CD8-positive, alpha-beta memory T cell (primary cell): ENCODE results near the gene APC2. TPM values are rescaled to one million over a fixed set of nuclear protein-coding genes. Genes with fewer than 3 reads are reported as not detected.

Experiments used
- CTCF ChIA-PET: fragments of 350-600 bp; sonication (Branson Sonifier 250); formaldehyde crosslinking; loops from one replicate; lab custom pipeline; 2021; ENCODE audit warnings: antibody characterized with exemption; lab: Charles Lee
- POLR2A ChIA-PET: fragments of 350-600 bp; sonication (Branson Sonifier 250); formaldehyde crosslinking; loops from one replicate; lab custom pipeline; 2021; ENCODE audit warnings: antibody characterized with exemption; lab: Charles Lee
- DNase-seq, 5 donors: peaks; one replicate each; pipeline versions ENCODE4 v3.0.0 to v3.0.0-alpha.2; 2020 to 2022; ENCODE audit warnings: mixed read lengths in 1 of 5
- H3K27ac ChIP-seq: one replicate; pipeline ENCODE4 v1.7.0; 2013; ENCODE audit warnings: low read depth, mild to moderate bottlenecking, low read length, moderate library complexity
- H3K27me3 ChIP-seq: 2 replicates; pipeline ENCODE4 v1.7.0; 2013; ENCODE audit warnings: low read length, mild to moderate bottlenecking; ENCODE audit not compliant: insufficient read depth, poor library complexity, severe bottlenecking
- H3K36me3 ChIP-seq: 2 replicates; pipeline ENCODE4 v1.7.0; 2013; ENCODE audit warnings: mild to moderate bottlenecking, low read length, moderate library complexity; ENCODE audit not compliant: insufficient read depth
- H3K4me1 ChIP-seq: 2 replicates; pipeline ENCODE4 v1.7.0; 2013; ENCODE audit warnings: mild to moderate bottlenecking, low read length, moderate library complexity; ENCODE audit not compliant: insufficient read depth
- H3K4me3 ChIP-seq: 2 replicates; pipeline ENCODE4 v1.7.0; 2013; ENCODE audit warnings: mild to moderate bottlenecking, low read length
- H3K9me3 ChIP-seq: 2 replicates; pipeline ENCODE4 v1.7.0; 2013; ENCODE audit warnings: mild to moderate bottlenecking, low read length
- H3K27ac Mint-ChIP-seq, 8 donors: one replicate each; pipeline ENCODE4 v1.8.0; 2020 to 2021; ENCODE audit warnings: mixed read lengths in 8 of 8, mild to moderate bottlenecking in 6 of 8, inconsistent platforms in 3 of 8, moderate library complexity in 3 of 8
- H3K27me3 Mint-ChIP-seq, 2 donors: one replicate each; pipeline ENCODE4 v1.8.0; 2020 to 2021; ENCODE audit warnings: mixed read lengths in 2 of 2, mild to moderate bottlenecking in 1 of 2, moderate library complexity in 1 of 2
- H3K36me3 Mint-ChIP-seq, 3 donors: one replicate each; pipeline ENCODE4 v1.8.0; 2020 to 2021; ENCODE audit warnings: mixed read lengths in 3 of 3, inconsistent platforms in 1 of 3, mild to moderate bottlenecking in 1 of 3
- H3K4me1 Mint-ChIP-seq, 3 donors: one replicate each; pipeline ENCODE4 v1.8.0; 2020 to 2021; ENCODE audit warnings: mixed read lengths in 3 of 3, inconsistent platforms in 1 of 3, mild to moderate bottlenecking in 1 of 3
- H3K4me3 Mint-ChIP-seq, 7 donors: one replicate each; pipeline ENCODE4 v1.8.0; 2020 to 2021; ENCODE audit warnings: mixed read lengths in 7 of 7, mild to moderate bottlenecking in 6 of 7, moderate library complexity in 4 of 7, inconsistent platforms in 2 of 7
- H3K9me3 Mint-ChIP-seq, 5 donors: one replicate each; pipeline ENCODE4 v1.8.0; 2020 to 2022; ENCODE audit warnings: mixed read lengths in 5 of 5, mild to moderate bottlenecking in 3 of 5, moderate library complexity in 2 of 5, inconsistent platforms in 1 of 5
- polyA plus RNA-seq: library from polyadenylated mRNA; unstranded; fragments of 300-500 nt; fragmentation: Illumina TruSeq; gene quantifications from one replicate; pipeline ENCODE4 v1.2.3, GENCODE V29; 2021
- total RNA-seq, 2 experiments: library from RNA; stranded (reverse); gene quantifications; one replicate each; pipeline ENCODE4 v1.2.3, GENCODE V29; 2021

The APC2 gene
- total and polyA plus RNA-seq, 3 experiments from 2014 or later: 0.09 to 0.11 TPM; not detected in 1

DNA sequence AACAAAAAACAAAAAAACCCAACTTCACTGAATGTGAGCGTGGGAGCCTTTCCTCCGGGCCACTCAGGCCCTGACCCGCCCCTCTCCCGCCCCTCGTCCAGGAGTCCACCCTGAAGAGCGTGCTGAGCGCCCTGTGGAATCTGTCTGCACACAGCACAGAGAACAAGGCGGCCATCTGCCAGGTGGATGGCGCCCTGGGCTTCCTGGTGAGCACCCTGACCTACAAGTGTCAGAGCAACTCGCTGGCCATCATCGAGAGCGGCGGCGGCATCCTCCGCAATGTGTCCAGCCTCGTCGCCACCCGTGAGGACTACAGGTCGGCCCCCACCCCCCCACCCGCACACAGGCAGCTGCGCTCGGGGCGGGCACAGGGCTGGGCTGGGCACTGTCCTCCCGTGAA is 11.9 kb downstream of the APC2 start:
- H3K27me3 ChIP-seq: peaks cover 9% of the 10 kb centered on the region
- no peak overlapping the region for H3K4me3 ChIP-seq
- POLR2A ChIA-PET: no interaction called here
- Mint-ChIP-seq H3K4me1 (peaks cover 0 to 2% (median 0%) of the 10 kb centered on the region in 3 donors), H3K27me3 (peaks cover 6 to 18% of the 10 kb centered on the region in 2 donors), H3K9me3 (no peaks in the 10 kb centered on the region), H3K4me3 (no peak overlapping the region), H3K36me3 (peaks cover 0 to 2% (median 0%) of the 10 kb centered on the region in 3 donors), H3K27ac (no peak overlapping the region)
- H3K4me1 ChIP-seq: peaks cover 4% of the 10 kb centered on the region
- no peaks in the 10 kb centered on the region for H3K36me3 ChIP-seq
- no peak for DNase-seq
- CTCF ChIA-PET: no interaction called here
- no peak overlapping the region for H3K27ac ChIP-seq
- H3K9me3 ChIP-seq: no peaks in the 10 kb centered on the region

DNA sequence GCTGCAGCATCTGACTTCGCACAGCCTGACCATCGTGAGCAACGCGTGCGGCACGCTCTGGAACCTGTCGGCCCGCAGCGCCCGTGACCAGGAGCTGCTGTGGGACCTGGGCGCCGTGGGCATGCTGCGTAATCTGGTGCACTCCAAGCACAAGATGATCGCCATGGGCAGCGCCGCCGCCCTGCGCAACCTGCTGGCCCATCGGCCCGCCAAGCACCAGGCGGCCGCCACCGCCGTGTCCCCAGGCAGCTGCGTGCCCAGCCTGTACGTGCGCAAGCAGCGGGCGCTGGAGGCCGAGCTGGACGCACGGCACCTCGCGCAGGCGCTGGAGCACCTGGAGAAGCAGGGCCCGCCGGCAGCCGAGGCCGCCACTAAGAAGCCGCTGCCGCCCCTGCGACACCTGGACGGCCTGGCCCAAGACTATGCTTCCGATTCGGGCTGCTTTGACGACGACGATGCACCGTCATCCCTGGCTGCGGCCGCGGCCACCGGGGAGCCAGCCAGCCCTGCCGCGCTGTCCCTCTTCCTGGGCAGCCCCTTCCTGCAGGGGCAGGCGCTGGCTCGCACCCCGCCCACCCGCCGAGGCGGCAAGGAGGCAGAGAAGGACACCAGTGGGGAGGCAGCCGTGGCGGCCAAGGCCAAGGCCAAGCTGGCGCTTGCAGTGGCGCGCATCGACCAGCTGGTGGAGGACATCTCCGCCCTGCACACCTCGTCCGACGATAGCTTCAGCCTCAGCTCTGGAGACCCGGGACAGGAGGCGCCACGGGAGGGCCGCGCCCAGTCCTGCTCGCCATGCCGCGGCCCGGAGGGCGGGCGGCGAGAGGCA is 15.5 kb downstream of the APC2 start:
- Mint-ChIP-seq H3K36me3 (no peaks in the 10 kb centered on the region), H3K27me3 (no peaks in the 10 kb centered on the region), H3K9me3 (no peaks in the 10 kb centered on the region), H3K4me3 (no peak overlapping the region), H3K4me1 (peaks cover 0 to 7% (median 2%) of the 10 kb centered on the region in 3 donors), H3K27ac (no peak overlapping the region)
- no peak overlapping the region for H3K27ac ChIP-seq
- H3K4me3 ChIP-seq: no peak overlapping the region
- no peaks in the 10 kb centered on the region for H3K9me3 ChIP-seq
- H3K4me1 ChIP-seq: peaks cover 17% of the 10 kb centered on the region
- DNase-seq: no peak
- H3K27me3 ChIP-seq: peaks cover 18% of the 10 kb centered on the region
- ChIA-PET POLR2A (interaction anchor here (0.5 to 0.7 kb wide), 2 partner anchors 21 to 818 kb away, joined by 3 read pairs; no protein-coding TSS in a partner anchor), CTCF (interaction anchor here (0.8 to 1.6 kb wide), 4 partner anchors 10 to 49 kb away, joined by 3 to 5 read pairs (median 4); no protein-coding TSS in a partner anchor)
- no peaks in the 10 kb centered on the region for H3K36me3 ChIP-seq

DNA sequence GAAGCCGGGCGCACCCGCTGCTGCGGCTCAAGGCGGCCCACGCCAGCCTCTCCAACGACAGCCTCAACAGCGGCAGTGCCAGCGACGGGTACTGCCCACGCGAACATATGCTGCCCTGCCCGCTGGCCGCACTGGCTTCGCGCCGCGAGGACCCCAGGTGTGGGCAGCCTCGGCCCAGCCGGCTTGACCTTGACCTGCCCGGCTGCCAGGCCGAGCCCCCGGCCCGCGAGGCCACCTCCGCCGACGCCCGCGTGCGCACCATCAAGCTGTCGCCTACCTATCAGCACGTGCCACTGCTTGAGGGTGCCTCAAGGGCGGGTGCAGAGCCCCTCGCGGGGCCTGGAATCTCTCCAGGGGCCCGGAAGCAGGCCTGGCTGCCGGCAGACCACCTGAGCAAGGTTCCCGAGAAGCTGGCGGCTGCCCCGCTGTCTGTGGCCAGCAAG is 16.1 kb downstream of the APC2 start:
- Mint-ChIP-seq H3K36me3 (no peaks in the 10 kb centered on the region), H3K9me3 (no peaks in the 10 kb centered on the region), H3K27ac (no peak overlapping the region), H3K4me1 (peaks cover 0 to 8% (median 2%) of the 10 kb centered on the region in 3 donors), H3K27me3 (peaks cover 0 to under 1% of the 10 kb centered on the region in 2 donors), H3K4me3 (no peak overlapping the region)
- Histone ChIP-seq H3K27ac (no peak overlapping the region), H3K27me3 (peaks cover 18% of the 10 kb centered on the region), H3K36me3 (no peaks in the 10 kb centered on the region), H3K9me3 (no peaks in the 10 kb centered on the region), H3K4me3 (no peak overlapping the region), H3K4me1 (peaks cover 20% of the 10 kb centered on the region)
- ChIA-PET POLR2A (interaction anchor here (0.7 to 1.3 kb wide), 2 partner anchors 13 to 818 kb away, joined by 3 read pairs; no protein-coding TSS in a partner anchor), CTCF (interaction anchor here (0.8 to 1.6 kb wide), 5 partner anchors 10 to 48 kb away, joined by 3 to 5 read pairs (median 3); no protein-coding TSS in a partner anchor)
- DNase-seq: no peak

DNA sequence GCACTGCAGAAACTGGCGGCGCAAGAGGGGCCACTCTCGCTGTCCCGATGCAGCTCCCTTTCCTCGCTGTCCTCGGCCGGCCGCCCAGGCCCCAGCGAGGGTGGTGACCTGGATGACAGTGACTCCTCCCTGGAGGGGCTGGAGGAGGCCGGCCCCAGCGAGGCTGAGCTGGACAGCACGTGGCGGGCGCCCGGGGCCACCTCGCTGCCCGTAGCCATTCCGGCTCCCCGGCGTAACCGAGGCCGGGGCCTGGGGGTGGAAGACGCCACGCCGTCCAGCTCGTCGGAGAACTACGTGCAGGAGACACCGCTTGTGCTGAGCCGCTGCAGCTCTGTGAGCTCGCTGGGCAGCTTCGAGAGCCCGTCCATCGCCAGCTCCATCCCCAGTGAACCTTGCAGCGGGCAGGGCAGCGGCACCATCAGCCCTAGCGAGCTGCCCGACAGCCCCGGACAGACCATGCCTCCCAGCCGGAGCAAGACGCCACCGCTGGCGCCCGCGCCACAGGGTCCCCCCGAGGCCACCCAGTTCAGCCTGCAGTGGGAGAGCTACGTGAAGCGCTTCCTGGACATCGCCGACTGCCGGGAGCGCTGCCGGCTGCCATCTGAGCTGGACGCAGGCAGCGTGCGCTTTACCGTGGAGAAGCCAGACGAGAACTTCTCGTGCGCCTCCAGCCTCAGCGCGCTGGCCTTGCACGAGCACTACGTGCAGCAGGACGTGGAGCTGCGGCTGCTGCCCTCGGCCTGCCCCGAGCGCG is 16.7 kb downstream of the APC2 start:
- no peaks in the 10 kb centered on the region for H3K36me3 Mint-ChIP-seq
- no peaks in the 10 kb centered on the region for H3K9me3 Mint-ChIP-seq
- H3K4me1 ChIP-seq: peaks cover 26% of the 10 kb centered on the region
- no peak for DNase-seq
- no peak overlapping the region for H3K4me3 ChIP-seq
- H3K27me3 ChIP-seq: peaks cover 22% of the 10 kb centered on the region
- H3K4me1 Mint-ChIP-seq: peaks cover 0 to 14% (median 4%) of the 10 kb centered on the region in 3 donors
- no peak overlapping the region for H3K4me3 Mint-ChIP-seq
- no peaks in the 10 kb centered on the region for H3K9me3 ChIP-seq
- no peak overlapping the region for H3K27ac ChIP-seq
- peaks cover 0 to 2% of the 10 kb centered on the region in 2 donors for H3K27me3 Mint-ChIP-seq
- ChIA-PET POLR2A (interaction anchor here (1.3 kb wide), 1 partner anchor 13 kb away, joined by 3 read pairs; no protein-coding TSS in a partner anchor), CTCF (interaction anchor here (0.8 to 1.6 kb wide), 5 partner anchors 9 to 48 kb away, joined by 3 to 5 read pairs (median 3); no protein-coding TSS in a partner anchor)
- no peak overlapping the region for H3K27ac Mint-ChIP-seq
- H3K36me3 ChIP-seq: no peaks in the 10 kb centered on the region

DNA sequence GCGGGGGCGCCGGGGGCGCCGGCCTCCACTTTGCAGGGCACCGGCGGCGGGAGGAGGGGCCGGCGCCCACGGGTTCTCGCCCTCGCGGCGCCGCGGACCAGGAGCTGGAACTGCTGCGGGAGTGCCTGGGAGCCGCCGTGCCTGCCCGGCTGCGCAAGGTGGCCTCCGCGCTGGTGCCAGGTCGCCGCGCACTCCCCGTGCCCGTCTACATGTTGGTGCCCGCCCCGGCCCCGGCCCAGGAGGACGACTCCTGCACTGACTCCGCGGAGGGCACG is 17.2 kb downstream of the APC2 start:
- H3K4me1 ChIP-seq: peaks cover 30% of the 10 kb centered on the region
- DNase-seq: no peak

DNA sequence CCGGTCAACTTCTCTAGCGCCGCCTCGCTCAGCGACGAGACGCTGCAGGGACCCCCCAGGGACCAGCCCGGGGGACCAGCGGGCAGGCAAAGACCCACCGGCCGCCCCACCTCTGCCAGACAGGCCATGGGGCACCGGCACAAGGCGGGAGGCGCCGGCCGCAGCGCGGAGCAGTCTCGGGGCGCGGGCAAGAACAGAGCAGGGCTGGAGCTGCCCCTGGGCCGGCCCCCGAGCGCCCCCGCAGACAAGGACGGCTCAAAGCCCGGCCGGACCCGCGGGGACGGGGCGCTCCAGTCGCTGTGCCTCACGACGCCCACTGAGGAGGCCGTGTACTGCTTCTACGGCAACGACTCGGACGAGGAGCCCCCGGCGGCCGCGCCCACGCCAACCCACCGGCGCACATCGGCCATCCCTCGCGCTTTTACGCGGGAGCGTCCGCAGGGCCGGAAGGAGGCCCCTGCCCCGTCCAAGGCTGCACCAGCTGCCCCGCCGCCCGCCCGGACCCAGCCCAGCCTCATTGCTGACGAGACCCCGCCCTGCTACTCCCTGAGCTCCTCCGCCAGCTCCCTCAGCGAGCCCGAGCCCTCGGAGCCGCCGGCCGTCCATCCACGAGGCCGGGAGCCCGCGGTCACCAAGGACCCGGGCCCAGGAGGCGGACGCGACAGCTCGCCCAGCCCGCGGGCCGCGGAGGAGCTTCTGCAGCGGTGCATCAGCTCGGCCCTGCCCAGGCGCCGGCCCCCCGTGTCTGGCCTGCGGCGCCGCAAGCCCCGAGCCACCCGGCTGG is 17.8 kb downstream of the APC2 start:
- H3K36me3 Mint-ChIP-seq: no peaks in the 10 kb centered on the region
- ChIA-PET CTCF (interaction anchor here (1.4 kb wide), 1 partner anchor 23 kb away, joined by 3 read pairs; no protein-coding TSS in a partner anchor), POLR2A (interaction anchor here (1.3 kb wide), 1 partner anchor 14 kb away, joined by 3 read pairs; no protein-coding TSS in a partner anchor)
- Histone ChIP-seq H3K4me3 (no peak overlapping the region), H3K36me3 (no peaks in the 10 kb centered on the region), H3K4me1 (peaks cover 30% of the 10 kb centered on the region), H3K27me3 (peaks cover 22% of the 10 kb centered on the region), H3K9me3 (no peaks in the 10 kb centered on the region), H3K27ac (no peak overlapping the region)
- peaks cover 0 to 2% of the 10 kb centered on the region in 2 donors for H3K27me3 Mint-ChIP-seq
- H3K27ac Mint-ChIP-seq: no peak overlapping the region
- DNase-seq: no peak
- H3K4me3 Mint-ChIP-seq: no peak overlapping the region
- H3K9me3 Mint-ChIP-seq: no peaks in the 10 kb centered on the region
- peaks cover 0 to 20% (median 6%) of the 10 kb centered on the region in 3 donors for H3K4me1 Mint-ChIP-seq

More for the DNA sequence above, 17.2 kb downstream of the APC2 start:
- H3K9me3 ChIP-seq: no peaks in the 10 kb centered on the region
- ChIA-PET POLR2A (interaction anchor here (1.3 kb wide), 1 partner anchor 14 kb away, joined by 3 read pairs; no protein-coding TSS in a partner anchor), CTCF (interaction anchor here (1.4 to 1.6 kb wide), 3 partner anchors 8 to 47 kb away, joined by 3 to 5 read pairs (median 3); no protein-coding TSS in a partner anchor)
- Mint-ChIP-seq H3K4me1 (peaks cover 0 to 19% (median 6%) of the 10 kb centered on the region in 3 donors), H3K36me3 (no peaks in the 10 kb centered on the region), H3K9me3 (no peaks in the 10 kb centered on the region), H3K27ac (no peak overlapping the region), H3K27me3 (peaks cover 0 to 2% of the 10 kb centered on the region in 2 donors), H3K4me3 (no peak overlapping the region)
- H3K4me3 ChIP-seq: no peak overlapping the region
- H3K36me3 ChIP-seq: no peaks in the 10 kb centered on the region
- H3K27ac ChIP-seq: no peak overlapping the region
- peaks cover 22% of the 10 kb centered on the region for H3K27me3 ChIP-seq

DNA sequence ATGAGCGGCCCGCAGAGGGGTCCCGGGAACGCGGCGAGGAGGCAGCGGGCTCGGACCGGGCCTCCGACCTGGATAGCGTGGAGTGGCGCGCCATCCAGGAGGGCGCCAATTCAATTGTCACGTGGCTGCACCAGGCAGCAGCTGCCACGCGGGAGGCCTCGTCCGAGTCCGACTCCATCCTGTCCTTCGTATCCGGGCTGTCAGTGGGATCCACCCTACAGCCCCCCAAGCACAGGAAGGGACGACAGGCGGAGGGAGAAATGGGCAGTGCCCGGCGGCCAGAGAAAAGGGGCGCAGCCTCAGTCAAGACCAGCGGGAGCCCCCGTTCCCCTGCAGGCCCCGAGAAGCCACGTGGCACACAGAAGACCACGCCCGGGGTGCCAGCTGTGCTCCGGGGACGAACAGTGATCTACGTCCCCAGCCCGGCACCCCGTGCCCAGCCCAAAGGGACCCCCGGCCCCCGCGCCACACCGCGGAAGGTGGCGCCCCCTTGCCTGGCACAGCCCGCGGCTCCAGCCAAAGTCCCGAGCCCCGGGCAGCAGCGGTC is 18.4 kb downstream of the APC2 start:
- DNase-seq: no peak
- CTCF ChIA-PET: no interaction called here
- H3K9me3 Mint-ChIP-seq: no peaks in the 10 kb centered on the region
- Histone ChIP-seq H3K9me3 (no peaks in the 10 kb centered on the region), H3K27ac (no peak overlapping the region), H3K4me3 (no peak overlapping the region), H3K27me3 (peaks cover 22% of the 10 kb centered on the region), H3K4me1 (peaks cover 30% of the 10 kb centered on the region), H3K36me3 (no peaks in the 10 kb centered on the region)
- no peaks in the 10 kb centered on the region for H3K36me3 Mint-ChIP-seq
- H3K27ac Mint-ChIP-seq: no peak overlapping the region
- peak overlapping the region in 5 of 7 donors; percentile 41 to 80 (median 52) for H3K4me3 Mint-ChIP-seq
- POLR2A ChIA-PET: interaction anchor here (0.6 to 0.7 kb wide), 2 partner anchors 22 to 41 kb away, joined by 3 to 6 read pairs; partner anchors contain the start of gene REEP6
- H3K4me1 Mint-ChIP-seq: peaks cover 5 to 25% (median 9%) of the 10 kb centered on the region in 3 donors
- peaks cover 0 to 2% of the 10 kb centered on the region in 2 donors for H3K27me3 Mint-ChIP-seq
